Measurements from ENCODE around the gene SCUBE3. TPM values are rescaled to one million over a fixed set of nuclear protein-coding genes. Genes with fewer than 3 reads are reported as not detected.
A peak's percentile ranks its signal among the peaks of the same experiment; 100 is the strongest.

SCUBE3 gene
- total and polyA plus RNA-seq, 2 experiments from 2014 or later, result 0.39 to 1.1 TPM

DNA sequence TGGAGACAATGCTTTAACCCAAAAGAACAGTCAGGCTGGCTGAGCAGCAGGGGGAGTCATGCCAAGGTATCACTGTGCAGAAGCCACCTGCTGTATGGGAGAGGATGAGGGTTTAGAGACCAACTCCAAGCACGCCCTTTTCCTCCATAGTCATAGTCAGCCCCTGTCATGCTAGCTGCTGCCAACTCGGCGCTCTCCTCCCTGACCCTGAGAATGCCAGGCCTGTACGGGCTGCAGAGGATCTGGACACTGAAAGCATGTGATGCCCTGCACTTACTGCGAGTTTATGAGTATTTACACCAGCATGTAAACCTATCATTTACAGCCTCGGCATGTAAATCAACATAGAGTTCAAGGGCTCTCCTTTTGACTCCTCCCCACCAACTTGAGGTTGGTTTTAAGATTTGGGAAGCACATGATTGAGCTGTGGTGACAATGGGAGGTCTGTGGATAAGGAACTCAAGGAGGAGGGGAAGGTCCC is 11.7 kb upstream of the SCUBE3 start:
- Histone ChIP-seq H3K27me3 (ENCODE audit: insufficient read depth) (peaks cover 14% of the 10 kb centered on the region; the same call in 1 of the 2 replicates), H4K20me1 (replicated peaks; ENCODE audit: insufficient read depth) (no peaks in the 10 kb centered on the region), H3K79me2 (replicated peaks; ENCODE audit: insufficient read depth) (no peaks in the 10 kb centered on the region), H3K9me2 (ENCODE audit: insufficient read depth) (no peaks in the 10 kb centered on the region), H2AFZ (no peak overlapping the region), H3K4me1 (ENCODE audit: insufficient read depth) (no peaks in the 10 kb centered on the region), H3F3A (replicated peaks; ENCODE audit: low read depth) (no peaks in the 10 kb centered on the region), H3K36me3 (ENCODE audit: insufficient read depth) (no peaks in the 10 kb centered on the region), H3K4me3 (no peak overlapping the region), H3K4me2 (no peak overlapping the region), H3K27ac (ENCODE audit: low read depth) (no peak overlapping the region)
- no peaks in the 10 kb centered on the region for H3K36me3 Mint-ChIP-seq (ENCODE audit: low read depth)
- DNase-seq (ENCODE audit: low spot score), result peak; percentile 38
- H3K9me3 Mint-ChIP-seq, result no peaks in the 10 kb centered on the region; the same call in 2 of the 3 replicates
- no peak overlapping the region for H3K27ac Mint-ChIP-seq
- no peak overlapping the region for H3K4me3 Mint-ChIP-seq
- H3K4me1 Mint-ChIP-seq, result peaks cover 5% of the 10 kb centered on the region
- peak; percentile 71 for ATAC-seq
- TF ChIP-seq ZNF114 (CRISPR knock-in tag; IDR thresholded peaks at IDR 0.05), result no peak
- TF ChIP-seq NANOG (IDR thresholded peaks at IDR 0.05; ENCODE audit: borderline replicate concordance), result no peak
- TF ChIP-seq, protein P1, sequence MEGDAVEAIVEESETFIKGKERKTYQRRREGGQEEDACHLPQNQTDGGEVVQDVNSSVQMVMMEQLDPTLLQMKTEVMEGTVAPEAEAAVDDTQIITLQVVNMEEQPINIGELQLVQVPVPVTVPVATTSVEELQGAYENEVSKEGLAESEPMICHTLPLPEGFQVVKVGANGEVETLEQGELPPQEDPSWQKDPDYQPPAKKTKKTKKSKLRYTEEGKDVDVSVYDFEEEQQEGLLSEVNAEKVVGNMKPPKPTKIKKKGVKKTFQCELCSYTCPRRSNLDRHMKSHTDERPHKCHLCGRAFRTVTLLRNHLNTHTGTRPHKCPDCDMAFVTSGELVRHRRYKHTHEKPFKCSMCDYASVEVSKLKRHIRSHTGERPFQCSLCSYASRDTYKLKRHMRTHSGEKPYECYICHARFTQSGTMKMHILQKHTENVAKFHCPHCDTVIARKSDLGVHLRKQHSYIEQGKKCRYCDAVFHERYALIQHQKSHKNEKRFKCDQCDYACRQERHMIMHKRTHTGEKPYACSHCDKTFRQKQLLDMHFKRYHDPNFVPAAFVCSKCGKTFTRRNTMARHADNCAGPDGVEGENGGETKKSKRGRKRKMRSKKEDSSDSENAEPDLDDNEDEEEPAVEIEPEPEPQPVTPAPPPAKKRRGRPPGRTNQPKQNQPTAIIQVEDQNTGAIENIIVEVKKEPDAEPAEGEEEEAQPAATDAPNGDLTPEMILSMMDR (conservative IDR thresholded peaks at IDR 0.05; ENCODE audit: low read depth in 2 of 2), result peak; percentile 20 to 51
- TF ChIP-seq POLR2AphosphoS5 (IDR thresholded peaks at IDR 0.05; ENCODE audit: low read depth), result no peak
- peaks cover 5% of the 10 kb centered on the region for H3K27me3 Mint-ChIP-seq (ENCODE audit: insufficient read depth, low read depth, poor library complexity)

DNA sequence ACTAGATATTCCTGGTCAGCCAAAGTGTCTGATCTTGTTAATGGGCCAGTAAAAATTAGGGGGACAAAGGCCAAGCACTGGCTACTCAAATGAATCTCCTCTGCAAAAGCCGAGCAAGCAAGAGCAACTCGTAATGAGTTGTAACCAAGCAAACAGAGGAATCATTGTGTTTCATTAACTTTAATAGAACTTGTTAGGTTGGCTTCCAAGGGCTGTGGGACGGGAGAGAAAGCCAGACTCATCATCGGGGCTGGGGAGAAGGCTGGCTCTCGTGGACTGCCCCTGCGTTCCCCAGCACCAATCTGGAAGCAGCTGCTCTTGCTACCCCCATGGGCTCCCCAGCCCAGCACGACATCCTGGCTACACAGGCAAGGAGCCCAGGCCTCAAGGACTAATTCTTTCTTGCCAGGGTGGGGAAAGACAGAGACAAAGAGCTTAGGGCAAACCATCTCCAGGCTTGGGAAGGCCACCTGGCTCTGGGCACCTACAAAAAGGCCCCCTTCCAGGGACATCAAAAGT is 10.5 kb upstream of the SCUBE3 start:
- Histone ChIP-seq H3K4me2 (no peak overlapping the region), H3K79me2 (replicated peaks; ENCODE audit: insufficient read depth) (no peaks in the 10 kb centered on the region), H3K4me1 (ENCODE audit: insufficient read depth) (no peaks in the 10 kb centered on the region), H3K36me3 (ENCODE audit: insufficient read depth) (no peaks in the 10 kb centered on the region), H3F3A (replicated peaks; ENCODE audit: low read depth) (no peaks in the 10 kb centered on the region), H2AFZ (no peak overlapping the region), H3K27me3 (ENCODE audit: insufficient read depth) (peaks cover 25% of the 10 kb centered on the region), H4K20me1 (replicated peaks; ENCODE audit: insufficient read depth) (no peaks in the 10 kb centered on the region), H3K4me3 (no peak overlapping the region), H3K9me2 (ENCODE audit: insufficient read depth) (no peaks in the 10 kb centered on the region), H3K27ac (ENCODE audit: low read depth) (no peak overlapping the region)
- H3K27me3 Mint-ChIP-seq (ENCODE audit: insufficient read depth, low read depth, poor library complexity), result peaks cover 11% of the 10 kb centered on the region
- no peak overlapping the region for H3K4me3 Mint-ChIP-seq
- H3K9me3 Mint-ChIP-seq, result no peaks in the 10 kb centered on the region; the same call in 2 of the 3 replicates
- H3K4me1 Mint-ChIP-seq, result peaks cover 5% of the 10 kb centered on the region
- no peaks in the 10 kb centered on the region for H3K36me3 Mint-ChIP-seq (ENCODE audit: low read depth)
- H3K27ac Mint-ChIP-seq, result no peak overlapping the region
- ATAC-seq, result no peak
- no peak for DNase-seq (ENCODE audit: low spot score)
- TF ChIP-seq ZNF331 (CRISPR knock-in tag; IDR thresholded peaks at IDR 0.05; ENCODE audit: low read depth) (no peak), NANOG (IDR thresholded peaks at IDR 0.05; ENCODE audit: borderline replicate concordance) (no peak), STAT1 (IDR thresholded peaks at IDR 0.05; ENCODE audit: unreplicated experiment) (no peak)
- TF ChIP-seq, protein P2, sequence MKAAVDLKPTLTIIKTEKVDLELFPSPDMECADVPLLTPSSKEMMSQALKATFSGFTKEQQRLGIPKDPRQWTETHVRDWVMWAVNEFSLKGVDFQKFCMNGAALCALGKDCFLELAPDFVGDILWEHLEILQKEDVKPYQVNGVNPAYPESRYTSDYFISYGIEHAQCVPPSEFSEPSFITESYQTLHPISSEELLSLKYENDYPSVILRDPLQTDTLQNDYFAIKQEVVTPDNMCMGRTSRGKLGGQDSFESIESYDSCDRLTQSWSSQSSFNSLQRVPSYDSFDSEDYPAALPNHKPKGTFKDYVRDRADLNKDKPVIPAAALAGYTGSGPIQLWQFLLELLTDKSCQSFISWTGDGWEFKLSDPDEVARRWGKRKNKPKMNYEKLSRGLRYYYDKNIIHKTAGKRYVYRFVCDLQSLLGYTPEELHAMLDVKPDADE (IDR thresholded peaks at IDR 0.05), result no peak
- TF ChIP-seq, protein P3, sequence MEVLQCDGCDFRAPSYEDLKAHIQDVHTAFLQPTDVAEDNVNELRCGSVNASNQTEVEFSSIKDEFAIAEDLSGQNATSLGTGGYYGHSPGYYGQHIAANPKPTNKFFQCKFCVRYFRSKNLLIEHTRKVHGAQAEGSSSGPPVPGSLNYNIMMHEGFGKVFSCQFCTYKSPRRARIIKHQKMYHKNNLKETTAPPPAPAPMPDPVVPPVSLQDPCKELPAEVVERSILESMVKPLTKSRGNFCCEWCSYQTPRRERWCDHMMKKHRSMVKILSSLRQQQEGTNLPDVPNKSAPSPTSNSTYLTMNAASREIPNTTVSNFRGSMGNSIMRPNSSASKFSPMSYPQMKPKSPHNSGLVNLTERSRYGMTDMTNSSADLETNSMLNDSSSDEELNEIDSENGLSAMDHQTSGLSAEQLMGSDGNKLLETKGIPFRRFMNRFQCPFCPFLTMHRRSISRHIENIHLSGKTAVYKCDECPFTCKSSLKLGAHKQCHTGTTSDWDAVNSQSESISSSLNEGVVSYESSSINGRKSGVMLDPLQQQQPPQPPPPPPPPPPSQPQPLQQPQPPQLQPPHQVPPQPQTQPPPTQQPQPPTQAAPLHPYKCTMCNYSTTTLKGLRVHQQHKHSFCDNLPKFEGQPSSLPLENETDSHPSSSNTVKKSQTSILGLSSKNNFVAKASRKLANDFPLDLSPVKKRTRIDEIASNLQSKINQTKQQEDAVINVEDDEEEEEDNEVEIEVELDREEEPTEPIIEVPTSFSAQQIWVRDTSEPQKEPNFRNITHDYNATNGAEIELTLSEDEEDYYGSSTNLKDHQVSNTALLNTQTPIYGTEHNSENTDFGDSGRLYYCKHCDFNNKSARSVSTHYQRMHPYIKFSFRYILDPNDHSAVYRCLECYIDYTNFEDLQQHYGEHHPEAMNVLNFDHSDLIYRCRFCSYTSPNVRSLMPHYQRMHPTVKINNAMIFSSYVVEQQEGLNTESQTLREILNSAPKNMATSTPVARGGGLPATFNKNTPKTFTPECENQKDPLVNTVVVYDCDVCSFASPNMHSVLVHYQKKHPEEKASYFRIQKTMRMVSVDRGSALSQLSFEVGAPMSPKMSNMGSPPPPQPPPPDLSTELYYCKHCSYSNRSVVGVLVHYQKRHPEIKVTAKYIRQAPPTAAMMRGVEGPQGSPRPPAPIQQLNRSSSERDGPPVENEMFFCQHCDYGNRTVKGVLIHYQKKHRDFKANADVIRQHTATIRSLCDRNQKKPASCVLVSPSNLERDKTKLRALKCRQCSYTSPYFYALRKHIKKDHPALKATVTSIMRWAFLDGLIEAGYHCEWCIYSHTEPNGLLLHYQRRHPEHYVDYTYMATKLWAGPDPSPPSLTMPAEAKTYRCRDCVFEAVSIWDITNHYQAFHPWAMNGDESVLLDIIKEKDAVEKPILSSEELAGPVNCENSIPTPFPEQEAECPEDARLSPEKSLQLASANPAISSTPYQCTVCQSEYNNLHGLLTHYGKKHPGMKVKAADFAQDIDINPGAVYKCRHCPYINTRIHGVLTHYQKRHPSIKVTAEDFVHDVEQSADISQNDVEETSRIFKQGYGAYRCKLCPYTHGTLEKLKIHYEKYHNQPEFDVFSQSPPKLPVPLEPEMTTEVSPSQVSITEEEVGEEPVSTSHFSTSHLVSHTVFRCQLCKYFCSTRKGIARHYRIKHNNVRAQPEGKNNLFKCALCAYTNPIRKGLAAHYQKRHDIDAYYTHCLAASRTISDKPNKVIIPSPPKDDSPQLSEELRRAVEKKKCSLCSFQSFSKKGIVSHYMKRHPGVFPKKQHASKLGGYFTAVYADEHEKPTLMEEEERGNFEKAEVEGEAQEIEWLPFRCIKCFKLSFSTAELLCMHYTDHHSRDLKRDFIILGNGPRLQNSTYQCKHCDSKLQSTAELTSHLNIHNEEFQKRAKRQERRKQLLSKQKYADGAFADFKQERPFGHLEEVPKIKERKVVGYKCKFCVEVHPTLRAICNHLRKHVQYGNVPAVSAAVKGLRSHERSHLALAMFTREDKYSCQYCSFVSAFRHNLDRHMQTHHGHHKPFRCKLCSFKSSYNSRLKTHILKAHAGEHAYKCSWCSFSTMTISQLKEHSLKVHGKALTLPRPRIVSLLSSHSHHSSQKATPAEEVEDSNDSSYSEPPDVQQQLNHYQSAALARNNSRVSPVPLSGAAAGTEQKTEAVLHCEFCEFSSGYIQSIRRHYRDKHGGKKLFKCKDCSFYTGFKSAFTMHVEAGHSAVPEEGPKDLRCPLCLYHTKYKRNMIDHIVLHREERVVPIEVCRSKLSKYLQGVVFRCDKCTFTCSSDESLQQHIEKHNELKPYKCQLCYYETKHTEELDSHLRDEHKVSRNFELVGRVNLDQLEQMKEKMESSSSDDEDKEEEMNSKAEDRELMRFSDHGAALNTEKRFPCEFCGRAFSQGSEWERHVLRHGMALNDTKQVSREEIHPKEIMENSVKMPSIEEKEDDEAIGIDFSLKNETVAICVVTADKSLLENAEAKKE (CRISPR knock-in tag; IDR thresholded peaks at IDR 0.05), result no peak
- TF ChIP-seq, protein P4, sequence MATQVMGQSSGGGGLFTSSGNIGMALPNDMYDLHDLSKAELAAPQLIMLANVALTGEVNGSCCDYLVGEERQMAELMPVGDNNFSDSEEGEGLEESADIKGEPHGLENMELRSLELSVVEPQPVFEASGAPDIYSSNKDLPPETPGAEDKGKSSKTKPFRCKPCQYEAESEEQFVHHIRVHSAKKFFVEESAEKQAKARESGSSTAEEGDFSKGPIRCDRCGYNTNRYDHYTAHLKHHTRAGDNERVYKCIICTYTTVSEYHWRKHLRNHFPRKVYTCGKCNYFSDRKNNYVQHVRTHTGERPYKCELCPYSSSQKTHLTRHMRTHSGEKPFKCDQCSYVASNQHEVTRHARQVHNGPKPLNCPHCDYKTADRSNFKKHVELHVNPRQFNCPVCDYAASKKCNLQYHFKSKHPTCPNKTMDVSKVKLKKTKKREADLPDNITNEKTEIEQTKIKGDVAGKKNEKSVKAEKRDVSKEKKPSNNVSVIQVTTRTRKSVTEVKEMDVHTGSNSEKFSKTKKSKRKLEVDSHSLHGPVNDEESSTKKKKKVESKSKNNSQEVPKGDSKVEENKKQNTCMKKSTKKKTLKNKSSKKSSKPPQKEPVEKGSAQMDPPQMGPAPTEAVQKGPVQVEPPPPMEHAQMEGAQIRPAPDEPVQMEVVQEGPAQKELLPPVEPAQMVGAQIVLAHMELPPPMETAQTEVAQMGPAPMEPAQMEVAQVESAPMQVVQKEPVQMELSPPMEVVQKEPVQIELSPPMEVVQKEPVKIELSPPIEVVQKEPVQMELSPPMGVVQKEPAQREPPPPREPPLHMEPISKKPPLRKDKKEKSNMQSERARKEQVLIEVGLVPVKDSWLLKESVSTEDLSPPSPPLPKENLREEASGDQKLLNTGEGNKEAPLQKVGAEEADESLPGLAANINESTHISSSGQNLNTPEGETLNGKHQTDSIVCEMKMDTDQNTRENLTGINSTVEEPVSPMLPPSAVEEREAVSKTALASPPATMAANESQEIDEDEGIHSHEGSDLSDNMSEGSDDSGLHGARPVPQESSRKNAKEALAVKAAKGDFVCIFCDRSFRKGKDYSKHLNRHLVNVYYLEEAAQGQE (IDR thresholded peaks at IDR 0.05; ENCODE audit: unreplicated experiment), result no peak

Measured in GM23338 (cell line).